ENCODE measurements around the gene TESK1. TPM values are rescaled to one million over a fixed set of nuclear protein-coding genes. Genes with fewer than 3 reads are reported as not detected.

The TESK1 gene
- total and polyA plus RNA-seq, 2 of the 8 experiments (the other 6 are each of a cell fraction or from before 2014, with no cell fraction given) = 13.5 to 13.9 TPM

GRCh38 chr9:35563791-35564197 lies 41.3 kb upstream of the TESK1 start:
- Histone ChIP-seq H3K27me3 (replicated peaks in 1 of 4; ENCODE audit: control insufficient read depth in 3 of 4, extremely low read depth in 1 of 4, insufficient read depth in 3 of 4, low read length in 3 of 4) (no peaks in the 10 kb centered on the region), H3K27ac (ENCODE audit: low read depth, low read length) (no peak overlapping the region), H4K8ac (ENCODE audit: extremely low read depth, insufficient read depth, low read length) (no peak overlapping the region), H3K4me1 (replicated peaks in 1 of 4; ENCODE audit: control insufficient read depth in 3 of 4, insufficient read depth in 4 of 4, low read length in 3 of 4) (peaks cover 0 to 3% (median 0%) of the 10 kb centered on the region in 4 experiments; a peak in 1 of 7 replicates), H3K9ac (replicated peaks in 1 of 4; ENCODE audit: extremely low read depth in 1 of 4, low read depth in 3 of 4, low read length in 3 of 4) (no peak overlapping the region), H3K4ac (replicated peaks; ENCODE audit: insufficient read length, low read depth, low read length) (no peak overlapping the region), H4K20me1 (replicated peaks in 1 of 2; ENCODE audit: control insufficient read depth in 1 of 2, insufficient read depth in 2 of 2, low read length in 2 of 2) (no peaks in the 10 kb centered on the region), H3K14ac (ENCODE audit: insufficient read length) (no peak overlapping the region), H2BK20ac (ENCODE audit: low read length) (no peak overlapping the region), H2BK5ac (ENCODE audit: low read depth, low read length) (no peak overlapping the region), H4K5ac (ENCODE audit: insufficient read length, low read depth, low read length) (no peak overlapping the region), H2BK120ac (replicated peaks; ENCODE audit: low read depth, low read length) (no peak overlapping the region), H3K36me3 (ENCODE audit: control insufficient read depth in 2 of 4, insufficient read depth in 4 of 4, low read length in 3 of 4) (no peaks in the 10 kb centered on the region), H3K23ac (ENCODE audit: insufficient read length) (no peak overlapping the region), H2BK15ac (ENCODE audit: low read length) (no peak overlapping the region), H2AFZ (ENCODE audit: low read length) (no peak overlapping the region), H3K79me1 (ENCODE audit: low read depth, low read length) (no peaks in the 10 kb centered on the region), H3K4me3 (ENCODE audit: extremely low read depth in 1 of 4, insufficient read depth in 2 of 4, low read depth in 3 of 4, low read length in 4 of 4) (no peak overlapping the region), H2BK12ac (ENCODE audit: low read depth, low read length) (0 out of 2 replicates have a peak overlapping the region, but pooled peaks have one; percentile 4), H2AK5ac (ENCODE audit: low read depth, low read length) (no peak overlapping the region), H4K91ac (replicated peaks; ENCODE audit: insufficient read length, low read length) (no peak overlapping the region), H3K18ac (ENCODE audit: extremely low read depth, low read length) (no peak overlapping the region), H3K4me2 (ENCODE audit: insufficient read depth in 1 of 2, low read depth in 2 of 2, low read length in 2 of 2) (no peak overlapping the region; a peak in 1 of 4 replicates), H3K9me3 (ENCODE audit: insufficient read depth in 2 of 2, low read depth in 1 of 2, low read length in 1 of 2) (no peaks in the 10 kb centered on the region), H3K23me2 (ENCODE audit: low read depth, low read length) (no peaks in the 10 kb centered on the region; the same call in 1 of the 2 replicates), H3K56ac (replicated peaks; ENCODE audit: insufficient read length, low read depth, low read length) (no peak overlapping the region), H3K79me2 (ENCODE audit: control insufficient read depth in 1 of 2, insufficient read depth in 2 of 2, low read length in 2 of 2) (no peaks in the 10 kb centered on the region)
- no peak for FAIRE-seq
- WGBS, 2 experiments (ENCODE audit: extremely low coverage in 1 of 2, insufficient coverage in 1 of 2, insufficient read length in 1 of 2, insufficient replicate concordance in 2 of 2, low coverage in 1 of 2, low lambda C conversion rate in 2 of 2, missing lambda C conversion rate in 1 of 2) = 66% methylated on average over 13 of the region's 14 CpGs; no CpG with 5 or more reads in 1 of the 2 experiments
- peak in 1 of 2 experiments; percentile 67 for DNase-seq (ENCODE audit: low read depth in 1 of 2, low spot score in 2 of 2)
- TF ChIP-seq SP2 (IDR thresholded peaks at IDR 0.05; ENCODE audit: low read length) (no peak), CTBP2 (IDR thresholded peaks at IDR 0.05; ENCODE audit: borderline replicate concordance, insufficient read depth, insufficient read length, low read length) (no peak), ATF3 (IDR thresholded peaks at IDR 0.05; ENCODE audit: insufficient read depth, low read depth, low read length) (no peak), SAP30 (IDR thresholded peaks at IDR 0.05; ENCODE audit: insufficient read depth, insufficient replicate concordance, low read length) (no peak), BRCA1 (IDR thresholded peaks at IDR 0.05; ENCODE audit: low read depth, low read length) (no peak), NRF1 (IDR thresholded peaks at IDR 0.05; ENCODE audit: low read depth, low read length) (no peak), TCF12 (IDR thresholded peaks at IDR 0.05; ENCODE audit: low read depth, low read length) (no peak), TEAD4 (IDR thresholded peaks at IDR 0.05; ENCODE audit: low read depth, low read length) (no peak), ATF2 (IDR thresholded peaks at IDR 0.05; ENCODE audit: low read length) (no peak), CREB1 (IDR thresholded peaks at IDR 0.05) (no peak), NANOG (IDR thresholded peaks at IDR 0.05; ENCODE audit: insufficient read depth, low read depth, low read length, poor library complexity, severe bottlenecking) (no peak), CBX8 (IDR thresholded peaks at IDR 0.05; ENCODE audit: borderline replicate concordance, low read depth, low read length) (no peak)
- POLR2A ChIA-PET (ENCODE audit: partially characterized antibody) = interaction anchor here (1.6 to 1.8 kb wide), 2 partner anchors 10 to 14 kb away, joined by 3 to 4 read pairs; no protein-coding TSS in a partner anchor
- CTCF ChIA-PET (ENCODE audit: partially characterized antibody) = interaction anchor here (1.1 to 18.3 kb wide), 6 partner anchors 8 to 112 kb away, joined by 3 to 181 read pairs (median 3); no protein-coding TSS in a partner anchor
